ENCODE data around the gene RTP5. TPM values are rescaled to one million over a fixed set of nuclear protein-coding genes. Genes with fewer than 3 reads are reported as not detected.
"Not testable (repeated sequence)": the region's sequence is repeated elsewhere in the genome, so short reads cannot be mapped to it uniquely, and the experiment has no call there.

Gene RTP5
- total RNA-seq, 2 donors from 2014 or later: 0.12 TPM; not detected in 1

DNA sequence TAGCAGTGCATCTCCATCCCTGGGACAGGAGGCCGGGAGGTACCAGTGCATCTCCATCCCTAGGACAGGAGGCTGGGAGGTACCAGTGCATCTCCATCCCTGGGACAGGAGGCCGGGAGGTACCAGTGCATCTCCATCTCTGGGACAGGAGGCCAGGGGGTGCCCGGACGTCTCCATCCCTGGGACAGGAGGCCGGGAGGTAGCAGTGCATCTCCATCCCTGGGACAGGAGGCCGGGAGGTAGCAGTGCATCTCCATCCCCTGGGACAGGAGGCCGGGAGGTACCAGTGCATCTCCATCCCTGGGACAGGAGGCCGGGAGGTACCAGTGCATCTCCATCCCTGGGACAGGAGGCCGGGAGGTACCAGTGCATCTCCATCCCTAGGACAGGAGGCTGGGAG lies 52.1 kb downstream of the RTP5 start:
- peaks cover 23% of the 10 kb centered on the region for H3K4me1 Mint-ChIP-seq
- not testable (repeated sequence) for ATAC-seq; H3K27ac Mint-ChIP-seq; H3K4me3 Mint-ChIP-seq; H3K27me3 Mint-ChIP-seq; DNase-seq; H3K9me3 ChIP-seq (ENCODE audit: control insufficient read depth, low read length, poor library complexity, severe bottlenecking); H3K36me3 Mint-ChIP-seq (ENCODE audit: low read depth)

DNA sequence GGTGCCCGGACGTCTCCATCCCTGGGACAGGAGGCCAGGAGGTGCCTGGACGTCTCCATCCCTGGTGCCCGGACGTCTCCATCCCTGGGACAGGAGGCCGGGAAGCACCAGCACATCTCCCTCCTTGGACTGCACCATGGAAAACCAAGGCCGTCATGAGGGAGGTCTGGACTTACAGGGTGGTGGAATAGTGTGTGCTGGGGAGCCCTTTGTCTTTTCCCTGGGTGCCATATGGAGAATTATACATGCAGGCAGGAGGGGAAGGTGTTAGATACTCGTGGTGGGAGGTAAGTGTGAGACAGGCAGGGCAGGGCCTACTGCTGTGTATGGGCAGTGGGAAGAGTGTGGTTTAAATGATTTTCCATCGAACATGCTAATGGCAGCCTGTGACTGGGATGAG lies 52.9 kb downstream of the RTP5 start:
- H3K36me3 Mint-ChIP-seq (ENCODE audit: low read depth): no peaks in the 10 kb centered on the region
- no peaks in the 10 kb centered on the region for H3K27me3 Mint-ChIP-seq
- no peak overlapping the region for H3K4me3 Mint-ChIP-seq
- no peaks in the 10 kb centered on the region for H3K9me3 ChIP-seq (ENCODE audit: control insufficient read depth, low read length, poor library complexity, severe bottlenecking)
- no peak overlapping the region for H3K27ac Mint-ChIP-seq
- peaks cover 23% of the 10 kb centered on the region for H3K4me1 Mint-ChIP-seq
- ATAC-seq (no peak), DNase-seq (no peak)

DNA sequence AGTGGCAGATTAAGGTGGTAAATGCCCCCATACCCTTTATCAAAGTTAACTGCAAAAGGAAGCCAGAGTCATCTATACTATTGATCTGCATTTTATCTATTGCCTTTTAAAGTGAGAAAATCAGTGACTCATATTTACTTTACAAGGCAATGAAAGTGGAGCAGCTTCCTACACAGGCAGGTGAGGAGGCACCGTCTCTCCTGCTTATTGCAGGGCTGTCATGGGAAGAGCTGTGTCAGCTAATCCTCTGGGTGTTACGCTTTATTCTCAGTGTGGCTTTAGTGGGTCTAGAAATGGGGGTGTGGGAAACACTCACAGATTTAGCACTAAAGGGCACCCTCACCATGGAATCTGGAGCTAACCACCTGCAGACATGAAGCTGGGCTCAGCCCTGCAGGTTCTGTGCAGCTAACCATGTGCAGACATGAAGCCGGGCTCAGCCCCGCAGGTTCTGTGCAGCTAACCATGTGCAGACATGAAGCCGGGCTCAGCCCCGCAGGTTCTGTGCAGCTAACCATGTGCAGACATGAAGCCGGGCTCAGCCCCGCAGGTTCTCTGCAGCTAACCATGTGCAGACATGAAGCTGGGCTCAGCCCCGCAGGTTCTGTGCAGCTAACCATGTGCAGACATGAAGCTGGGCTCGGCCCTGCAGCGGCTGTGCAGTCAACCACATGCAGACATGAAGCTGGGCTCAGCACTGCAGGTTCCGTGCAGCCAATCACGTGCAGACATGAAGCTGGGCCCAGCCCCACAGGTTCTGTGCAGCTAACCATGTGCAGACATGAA lies 53.5 kb downstream of the RTP5 start:
- H3K4me3 Mint-ChIP-seq; DNase-seq; H3K9me3 ChIP-seq (ENCODE audit: control insufficient read depth, low read length, poor library complexity, severe bottlenecking); ATAC-seq; H3K36me3 Mint-ChIP-seq (ENCODE audit: low read depth); H3K27me3 Mint-ChIP-seq; H3K27ac Mint-ChIP-seq: not testable (repeated sequence)
- peaks cover 23% of the 10 kb centered on the region for H3K4me1 Mint-ChIP-seq

Other genes with a start within 250 kb of the RTP5 start
- 10 to 100 TPM; 28.0 to 36.9 TPM for gene THAP4, start 232.6 kb upstream of the RTP5 start, total RNA-seq
- 100 to 1,000 TPM; 104 to 119 TPM for gene ATG4B, start 232.0 kb upstream of the RTP5 start, total RNA-seq
- gene DTYMK, start 182.9 kb upstream of the RTP5 start, total RNA-seq: 10 to 100 TPM; 11.9 TPM
- 10 to 100 TPM; 50.2 to 60.8 TPM for gene ING5, start 167.7 kb upstream of the RTP5 start, total RNA-seq
- 10 to 100 TPM; 28.0 to 32.6 TPM for gene D2HGDH, start 135.1 kb upstream of the RTP5 start, total RNA-seq
- 1 to 10 TPM; 2.2 to 2.4 TPM for gene GAL3ST2, start 92.9 kb upstream of the RTP5 start, total RNA-seq
- gene NEU4, start 60.5 kb upstream of the RTP5 start, total RNA-seq: 1 to 10 TPM; 4.1 to 9.4 TPM
- gene PDCD1, start 10.8 kb upstream of the RTP5 start, total RNA-seq: 10 to 100 TPM in 1 of 2 donors, 1 to 10 TPM in 1; 8.1 to 10.4 TPM